GM20000 (cell line): ENCODE results near the gene CBX7.
A peak's percentile ranks its signal among the peaks of the same experiment; 100 is the strongest.

Source experiments
- DNase-seq: peaks from one replicate; pipeline ENCODE4 v3.0.0; 2012; ENCODE audit warnings: low spot score
- CTCF ChIP-seq: IDR thresholded peaks from 2 replicates; pipeline ENCODE4 v1.5.1; 2012; ENCODE audit warnings: mild to moderate bottlenecking, control low read depth; ENCODE audit errors: extremely low read depth, missing control alignments

Gene CBX7

DNA sequence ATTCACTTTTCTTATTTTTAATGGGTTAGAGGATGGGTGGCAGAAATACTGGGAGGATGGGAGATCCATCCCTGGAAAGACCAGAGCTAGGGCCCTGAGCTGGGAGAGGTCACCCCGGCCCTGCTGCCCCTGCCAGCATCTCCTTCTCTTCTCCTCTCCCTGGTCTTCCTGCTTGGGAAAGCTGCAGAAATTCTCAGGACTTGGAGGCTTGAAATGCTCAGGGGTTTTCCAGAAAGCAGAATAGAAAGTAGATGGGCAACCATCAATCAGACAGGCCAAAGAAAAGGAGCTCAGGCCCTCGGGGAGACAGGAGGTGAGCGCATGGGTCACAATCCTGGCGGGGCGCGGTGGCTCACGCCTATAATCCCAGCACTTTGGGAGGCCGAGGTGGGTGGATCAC, 53.9 kb downstream of the CBX7 start:
- no peak for DNase-seq

DNA sequence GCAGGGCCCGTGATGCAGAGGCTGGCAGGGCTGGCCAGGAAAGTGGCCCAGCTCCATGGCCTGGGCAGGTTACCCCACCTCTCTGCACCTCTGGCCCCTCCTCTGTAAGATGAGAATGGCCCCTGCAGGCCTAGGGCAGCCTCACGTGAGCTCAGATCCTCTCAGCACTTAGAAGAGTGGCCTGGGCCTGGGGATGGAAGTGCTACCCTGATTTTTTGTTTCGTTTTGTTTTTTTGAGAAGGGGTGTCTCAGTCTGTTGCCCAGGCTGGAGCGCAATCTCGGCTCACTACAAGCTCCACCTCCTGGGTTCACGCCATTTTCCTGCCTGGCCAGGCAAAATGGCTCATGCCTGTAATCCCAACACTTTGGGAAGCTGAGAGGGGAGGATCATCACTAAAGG, 54.5 kb downstream of the CBX7 start:
- TF ChIP-seq CTCF = no peak
- peak; percentile 65 for DNase-seq

More for the DNA sequence above, 53.9 kb downstream of the CBX7 start:
- no peak for TF ChIP-seq CTCF

- DNase-seq = peak; percentile 51
These were observed 55.1 kb downstream of the CBX7 start, which contains the start of gene APOBEC3H for GRCh38 chr22:39097098-39098020. TSS of gene APOBEC3H (plus strand) at chr22:39097244. CDS start at chr22:39100279, 3,035 bp downstream.

GRCh38 chr22:39095971-39096370, 56.5 kb downstream of the CBX7 start:
- DNase-seq = no peak
- TF ChIP-seq CTCF = no peak

More at GRCh38 chr22:39097098-39098020, 55.1 kb downstream of the CBX7 start, which contains the start of gene APOBEC3H:
- TF ChIP-seq CTCF = no peak

GRCh38 chr22:39094717-39095389, 57.6 kb downstream of the CBX7 start:
- no peak for DNase-seq
- TF ChIP-seq CTCF = no peak

DNA sequence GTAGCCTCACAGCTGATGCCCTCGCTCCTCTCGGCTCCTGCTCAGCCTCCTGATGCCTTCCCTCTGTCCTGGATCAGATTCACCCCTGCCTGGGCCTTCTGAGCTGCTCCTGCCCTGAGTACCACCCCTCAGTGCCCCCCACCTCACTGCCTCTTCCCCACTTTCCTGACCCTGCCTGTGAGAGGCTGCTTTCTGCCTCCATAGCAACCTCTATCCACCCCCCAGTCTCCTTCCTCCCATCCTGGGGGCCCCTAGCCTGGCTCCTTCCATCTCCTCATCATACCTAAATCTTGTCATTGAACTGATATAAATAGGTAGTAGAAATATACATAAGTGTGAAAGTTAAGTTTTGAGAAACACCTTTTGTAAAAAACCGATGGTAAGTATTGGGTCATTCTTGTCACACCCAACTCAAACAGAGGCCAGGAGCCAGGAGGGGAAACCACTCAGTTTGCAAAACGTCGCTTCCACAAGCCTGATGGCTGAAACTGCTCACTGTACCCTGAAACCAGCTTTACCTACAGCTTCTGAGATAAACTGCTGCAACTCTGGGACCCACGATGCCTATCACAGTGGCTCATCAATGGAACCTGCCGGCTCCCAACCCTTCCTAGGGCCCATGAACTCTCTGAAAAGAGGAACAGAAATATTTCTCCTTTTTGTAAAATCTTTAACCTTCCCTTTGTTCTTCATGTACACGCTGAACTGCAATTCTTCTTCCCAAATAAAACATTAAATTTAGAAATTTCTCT, 60.2 kb downstream of the CBX7 start:
- TF ChIP-seq CTCF = no peak
- DNase-seq = no peak
